Measurements from ENCODE around the gene BPIFB6. TPM values are rescaled to one million over a fixed set of nuclear protein-coding genes. Genes with fewer than 3 reads are reported as not detected.

BPIFB6 gene
- total RNA-seq, 1 donor = not detected

DNA sequence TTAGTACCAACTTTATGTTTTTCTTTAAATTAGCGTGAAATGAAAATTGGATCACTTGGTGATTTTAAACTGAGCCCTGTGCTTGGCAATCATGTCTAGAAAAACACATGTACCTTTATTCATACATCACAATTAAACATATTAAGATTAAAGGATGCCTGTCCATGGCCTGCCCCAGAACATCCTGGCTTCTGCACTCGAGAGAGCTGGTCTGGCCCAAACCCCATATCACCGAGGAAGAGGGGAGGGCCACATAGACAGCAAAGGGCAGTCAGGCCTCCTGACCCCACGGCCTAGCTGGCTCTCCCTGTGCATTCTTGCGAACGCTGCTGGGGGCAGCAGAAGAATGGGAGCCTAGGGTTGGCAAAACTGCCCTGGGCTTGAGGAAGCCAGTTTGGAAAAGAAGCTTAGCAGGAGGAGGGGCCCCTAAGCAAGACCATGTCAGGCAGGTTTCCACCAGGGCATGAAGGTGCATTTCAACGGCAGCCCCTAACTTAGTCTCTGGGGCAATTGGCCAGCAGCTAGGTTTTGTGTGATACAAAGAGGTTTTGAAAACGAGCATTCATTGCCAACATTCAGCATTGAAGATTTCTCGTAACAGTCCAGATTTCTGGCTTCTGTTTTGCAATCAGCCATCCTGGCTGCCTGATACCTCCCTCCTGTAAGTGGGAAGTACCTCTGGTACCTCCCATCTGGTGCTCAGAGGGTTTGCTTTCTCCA lies 30.8 kb downstream of the BPIFB6 start:
- no peak overlapping the region for H3K4me3 ChIP-seq (ENCODE audit: insufficient read depth, low read length)
- no peaks in the 10 kb centered on the region for H3K27me3 ChIP-seq (ENCODE audit: insufficient read depth, low read length)
- H3K27ac ChIP-seq (ENCODE audit: low read depth, low read length) = no peak overlapping the region
- no peaks in the 10 kb centered on the region for H3K9me3 ChIP-seq (ENCODE audit: low read depth, low read length)
- TF ChIP-seq, protein P1, sequence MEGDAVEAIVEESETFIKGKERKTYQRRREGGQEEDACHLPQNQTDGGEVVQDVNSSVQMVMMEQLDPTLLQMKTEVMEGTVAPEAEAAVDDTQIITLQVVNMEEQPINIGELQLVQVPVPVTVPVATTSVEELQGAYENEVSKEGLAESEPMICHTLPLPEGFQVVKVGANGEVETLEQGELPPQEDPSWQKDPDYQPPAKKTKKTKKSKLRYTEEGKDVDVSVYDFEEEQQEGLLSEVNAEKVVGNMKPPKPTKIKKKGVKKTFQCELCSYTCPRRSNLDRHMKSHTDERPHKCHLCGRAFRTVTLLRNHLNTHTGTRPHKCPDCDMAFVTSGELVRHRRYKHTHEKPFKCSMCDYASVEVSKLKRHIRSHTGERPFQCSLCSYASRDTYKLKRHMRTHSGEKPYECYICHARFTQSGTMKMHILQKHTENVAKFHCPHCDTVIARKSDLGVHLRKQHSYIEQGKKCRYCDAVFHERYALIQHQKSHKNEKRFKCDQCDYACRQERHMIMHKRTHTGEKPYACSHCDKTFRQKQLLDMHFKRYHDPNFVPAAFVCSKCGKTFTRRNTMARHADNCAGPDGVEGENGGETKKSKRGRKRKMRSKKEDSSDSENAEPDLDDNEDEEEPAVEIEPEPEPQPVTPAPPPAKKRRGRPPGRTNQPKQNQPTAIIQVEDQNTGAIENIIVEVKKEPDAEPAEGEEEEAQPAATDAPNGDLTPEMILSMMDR (IDR thresholded peaks at IDR 0.05; ENCODE audit: extremely low read depth, low read depth, low read length) = no peak
- no peaks in the 10 kb centered on the region for H3K36me3 ChIP-seq (ENCODE audit: insufficient read depth, low read length)
- no peaks in the 10 kb centered on the region for H3K79me2 ChIP-seq (ENCODE audit: insufficient read depth, low read length)
- H4K20me1 ChIP-seq (ENCODE audit: insufficient read depth, low read length) = no peaks in the 10 kb centered on the region
- no peak overlapping the region for H2AFZ ChIP-seq (ENCODE audit: low read length)
- DNase-seq (ENCODE audit: insufficient read length, low spot score, missing footprints) = peak; percentile 47
- H3K4me2 ChIP-seq (ENCODE audit: insufficient read depth, low read length) = no peak overlapping the region
- no peaks in the 10 kb centered on the region for H3K4me1 ChIP-seq (ENCODE audit: insufficient read depth, low read length)

- no peaks in the 10 kb centered on the region for H3K79me2 ChIP-seq (ENCODE audit: insufficient read depth, low read length)
- H3K36me3 ChIP-seq (ENCODE audit: insufficient read depth, low read length) = no peaks in the 10 kb centered on the region
- no peak overlapping the region for H3K4me3 ChIP-seq (ENCODE audit: insufficient read depth, low read length)
- no peak overlapping the region for H2AFZ ChIP-seq (ENCODE audit: low read length)
- H4K20me1 ChIP-seq (ENCODE audit: insufficient read depth, low read length) = no peaks in the 10 kb centered on the region
- no peak overlapping the region for H3K27ac ChIP-seq (ENCODE audit: low read depth, low read length)
- H3K4me2 ChIP-seq (ENCODE audit: insufficient read depth, low read length) = no peak overlapping the region
- no peaks in the 10 kb centered on the region for H3K27me3 ChIP-seq (ENCODE audit: insufficient read depth, low read length)
- H3K9me3 ChIP-seq (ENCODE audit: low read depth, low read length) = no peaks in the 10 kb centered on the region
- DNase-seq (ENCODE audit: insufficient read length, low spot score, missing footprints) = no peak
- TF ChIP-seq, protein P1 (IDR thresholded peaks at IDR 0.05; ENCODE audit: extremely low read depth, low read depth, low read length) = no peak
- no peaks in the 10 kb centered on the region for H3K4me1 ChIP-seq (ENCODE audit: insufficient read depth, low read length)
Observed at GRCh38 chr20:33062825-33063149, 31.3 kb downstream of the BPIFB6 start.

- H3K4me1 ChIP-seq (ENCODE audit: insufficient read depth, low read length) = no peaks in the 10 kb centered on the region
- TF ChIP-seq, protein P1 (IDR thresholded peaks at IDR 0.05; ENCODE audit: extremely low read depth, low read depth, low read length) = no peak
- no peak overlapping the region for H3K27ac ChIP-seq (ENCODE audit: low read depth, low read length)
- H2AFZ ChIP-seq (ENCODE audit: low read length) = no peak overlapping the region
- peak; percentile 46 for DNase-seq (ENCODE audit: insufficient read length, low spot score, missing footprints)
- no peaks in the 10 kb centered on the region for H3K9me3 ChIP-seq (ENCODE audit: low read depth, low read length)
- no peak overlapping the region for H3K4me3 ChIP-seq (ENCODE audit: insufficient read depth, low read length)
- no peaks in the 10 kb centered on the region for H3K79me2 ChIP-seq (ENCODE audit: insufficient read depth, low read length)
- no peaks in the 10 kb centered on the region for H3K27me3 ChIP-seq (ENCODE audit: insufficient read depth, low read length)
- H4K20me1 ChIP-seq (ENCODE audit: insufficient read depth, low read length) = no peaks in the 10 kb centered on the region
- no peak overlapping the region for H3K4me2 ChIP-seq (ENCODE audit: insufficient read depth, low read length)
- H3K36me3 ChIP-seq (ENCODE audit: insufficient read depth, low read length) = no peaks in the 10 kb centered on the region
Observed at GRCh38 chr20:33063271-33063670, 31.8 kb downstream of the BPIFB6 start.

- Histone ChIP-seq H3K27me3 (ENCODE audit: insufficient read depth, low read length) (peaks cover 3% of the 10 kb centered on the region), H4K20me1 (ENCODE audit: insufficient read depth, low read length) (no peaks in the 10 kb centered on the region), H3K4me1 (ENCODE audit: insufficient read depth, low read length) (no peaks in the 10 kb centered on the region), H3K79me2 (ENCODE audit: insufficient read depth, low read length) (no peaks in the 10 kb centered on the region), H3K36me3 (ENCODE audit: insufficient read depth, low read length) (no peaks in the 10 kb centered on the region), H3K9me3 (ENCODE audit: low read depth, low read length) (no peaks in the 10 kb centered on the region), H3K4me2 (ENCODE audit: insufficient read depth, low read length) (no peak overlapping the region), H3K4me3 (ENCODE audit: insufficient read depth, low read length) (no peak overlapping the region), H2AFZ (ENCODE audit: low read length) (no peak overlapping the region), H3K27ac (ENCODE audit: low read depth, low read length) (no peak overlapping the region)
- TF ChIP-seq, protein P1 (IDR thresholded peaks at IDR 0.05; ENCODE audit: extremely low read depth, low read depth, low read length) = no peak
- DNase-seq (ENCODE audit: insufficient read length, low spot score, missing footprints) = no peak
Observed at GRCh38 chr20:33064572-33065287, 33.3 kb downstream of the BPIFB6 start.

Measured in osteoblast (primary cell).